ENCODE results near the gene ADGRA3.

GRCh38 chr4:22356987-22357596 lies 158.8 kb downstream of the ADGRA3 start:
- TF ChIP-seq POLR2A (IDR thresholded peaks at IDR 0.05) (no peak), CTCF (IDR thresholded peaks at IDR 0.05) (no peak)
